Jurkat, Clone E6-1 (cell line): ENCODE measurements around the gene ATP8B1.
A peak's percentile ranks its signal among the peaks of the same experiment; 100 is the strongest.
"Not testable (repeated sequence)": the region's sequence is repeated elsewhere in the genome, so short reads cannot be mapped to it uniquely, and the experiment has no call there.

Experiments used
- DNase-seq: peaks from one replicate; pipeline ENCODE4 v3.0.0-alpha.2; 2011; ENCODE audit warnings: low read depth, low spot score
- H3K4me3 ChIP-seq: 2 replicates; pipeline ENCODE4 v1.5.1; 2011; ENCODE audit warnings: mild to moderate bottlenecking, low read length, control low read depth, moderate library complexity

Gene ATP8B1

DNA sequence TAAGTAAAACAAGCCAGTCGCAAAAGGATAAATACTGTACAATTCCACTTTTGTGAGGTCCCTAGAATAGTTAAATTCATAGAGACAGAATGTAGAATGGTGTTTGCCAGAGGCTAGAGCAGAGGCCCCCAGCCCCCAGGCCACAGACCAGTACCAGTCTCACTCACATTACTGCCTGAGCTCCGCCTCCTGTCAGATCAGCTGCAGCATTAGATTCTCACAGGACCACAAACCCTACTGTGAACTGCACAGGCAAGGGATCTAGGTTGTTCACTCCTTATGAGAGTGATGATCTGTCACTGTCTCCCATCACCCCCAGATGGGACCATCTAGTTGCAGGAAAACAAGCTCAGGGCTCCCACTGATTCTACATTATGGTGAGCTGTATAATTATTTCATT lies 17.5 kb upstream of the ATP8B1 start:
- not testable (repeated sequence) for H3K4me3 ChIP-seq, DNase-seq

DNA sequence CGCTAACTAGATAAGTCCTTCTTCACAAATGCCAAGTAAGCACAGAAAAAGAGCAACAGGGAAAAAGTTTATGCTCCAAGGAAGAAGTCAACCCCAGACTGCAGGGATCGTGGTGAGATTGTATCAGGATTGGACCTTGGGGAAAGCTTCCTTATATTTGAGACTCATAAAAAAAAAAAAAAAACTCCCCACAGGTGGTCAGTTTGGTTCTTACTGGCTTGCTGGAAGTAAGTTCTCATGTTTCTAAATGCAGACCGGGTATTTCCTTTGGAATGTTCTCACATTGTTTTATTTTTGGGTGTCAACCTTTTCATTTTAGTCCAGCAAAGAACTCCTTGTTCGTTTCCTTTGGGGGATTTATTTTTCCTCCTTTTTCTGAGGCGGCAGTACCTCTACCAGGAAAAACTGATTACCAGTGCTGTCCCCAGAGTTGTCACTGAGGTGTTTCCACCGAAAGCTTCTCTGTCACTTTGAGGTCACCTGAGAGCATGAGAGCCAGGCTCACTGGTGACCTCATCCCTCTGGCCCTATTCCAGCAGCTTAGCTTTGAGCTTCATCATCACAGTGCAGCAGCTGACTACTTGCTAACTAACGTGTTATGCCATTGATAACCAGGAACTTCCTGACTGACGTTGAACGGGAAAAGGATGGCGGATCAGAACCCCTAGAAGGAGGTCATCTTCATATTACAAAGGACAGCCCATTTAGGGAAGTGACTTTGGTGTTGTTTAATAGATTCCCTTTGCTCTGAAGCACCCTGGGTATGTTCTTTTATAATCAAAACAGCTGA lies 16.8 kb upstream of the ATP8B1 start:
- DNase-seq, result no peak
- no peak overlapping the region for H3K4me3 ChIP-seq

DNA sequence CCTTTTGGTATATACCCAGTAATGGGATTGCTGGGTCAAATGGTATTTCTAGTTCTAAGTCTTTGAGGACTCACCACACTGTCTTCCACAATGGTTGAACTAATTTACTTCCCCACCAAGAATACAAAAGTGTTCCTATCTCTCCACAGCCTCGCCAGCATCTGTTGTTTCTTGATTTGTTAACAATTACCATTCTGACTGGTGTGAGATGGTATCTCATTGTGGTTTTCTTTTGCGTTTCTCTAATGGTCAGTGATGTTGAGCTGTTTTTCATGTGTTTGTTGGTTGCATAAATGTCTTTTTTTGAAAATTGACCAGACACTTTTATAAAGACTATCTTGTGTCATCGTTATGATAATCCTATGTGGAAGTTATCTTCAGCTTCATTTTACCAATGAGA lies 16.0 kb upstream of the ATP8B1 start:
- DNase-seq, result no peak
- H3K4me3 ChIP-seq, result no peak overlapping the region

DNA sequence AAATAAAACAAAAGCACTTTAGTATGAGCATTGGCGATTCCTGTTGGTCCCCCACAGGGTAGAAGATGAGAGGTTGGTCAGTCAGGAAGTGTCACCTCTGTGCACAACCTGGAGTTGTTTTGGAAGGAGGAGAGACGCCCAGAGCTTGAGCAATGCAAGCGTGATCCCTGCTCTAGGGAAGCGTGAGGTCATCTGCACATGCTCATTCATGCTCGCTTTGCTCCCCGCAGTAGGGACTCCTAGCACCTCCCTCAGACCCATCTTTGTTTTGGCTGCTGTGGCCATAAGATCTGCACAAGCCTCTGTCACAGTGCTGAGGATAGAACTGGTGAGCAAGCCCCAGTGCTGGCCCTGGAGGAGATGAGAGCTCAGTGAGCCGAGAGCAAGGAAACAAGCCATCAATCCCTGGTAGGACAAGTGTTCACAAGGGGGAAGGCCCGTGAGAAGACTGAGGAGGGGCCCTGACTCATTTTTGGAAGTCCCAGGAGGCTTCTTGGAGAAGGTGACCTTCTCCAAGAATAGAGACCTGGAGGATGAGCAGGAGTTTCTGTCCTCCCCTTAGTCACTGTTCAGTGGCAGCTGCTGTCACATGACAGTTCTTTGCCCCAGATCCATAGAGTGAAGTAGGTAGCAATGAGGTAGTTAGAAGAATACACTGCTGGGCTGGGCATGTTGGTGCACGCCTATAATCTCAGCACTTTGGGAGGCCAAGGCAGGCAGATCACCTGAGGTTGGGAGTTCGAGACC lies 13.3 kb upstream of the ATP8B1 start:
- DNase-seq, result no peak

DNA sequence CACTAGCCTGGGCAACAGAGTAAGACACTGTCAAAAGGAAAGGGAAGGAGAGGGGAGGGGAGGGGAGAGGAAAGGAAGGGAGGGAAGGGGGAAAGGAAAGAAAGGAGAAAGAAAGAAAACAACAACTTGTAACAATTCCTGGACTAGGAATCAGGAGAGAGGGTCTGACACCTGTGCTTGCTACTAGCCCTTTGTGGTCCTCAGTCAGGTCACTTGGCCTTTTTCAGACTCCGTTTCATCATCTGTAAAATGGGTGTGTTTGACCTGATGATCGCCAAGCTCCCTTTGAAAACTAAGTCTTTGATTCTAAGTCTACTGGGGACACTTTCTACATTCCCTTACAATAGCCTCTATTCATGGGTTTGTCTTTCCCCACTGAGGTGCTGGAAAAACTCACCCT lies 11.4 kb upstream of the ATP8B1 start:
- no peak for DNase-seq
- H3K4me3 ChIP-seq, result no peak overlapping the region

More for the DNA sequence above, 13.3 kb upstream of the ATP8B1 start:
- no peak overlapping the region for H3K4me3 ChIP-seq

DNA sequence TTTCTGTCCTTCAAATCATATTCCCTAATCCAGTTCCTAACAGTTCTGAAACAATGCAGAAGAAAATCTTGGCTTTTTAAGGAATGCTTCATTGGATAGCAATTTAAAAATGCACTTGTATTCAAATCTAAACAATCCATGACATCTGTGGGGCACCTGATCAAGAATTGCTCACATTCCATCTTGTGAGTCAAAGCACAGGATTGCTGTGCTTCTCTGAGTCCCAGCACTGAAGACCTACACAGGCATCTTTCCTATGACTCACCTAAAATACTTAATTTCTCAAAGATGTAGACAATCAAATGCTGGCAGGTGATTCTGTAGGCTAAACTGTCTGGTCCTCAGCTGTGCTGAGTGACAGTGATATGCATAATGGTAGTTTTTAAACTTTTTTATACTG lies 10.1 kb upstream of the ATP8B1 start:
- no peak for DNase-seq
- no peak overlapping the region for H3K4me3 ChIP-seq

DNA sequence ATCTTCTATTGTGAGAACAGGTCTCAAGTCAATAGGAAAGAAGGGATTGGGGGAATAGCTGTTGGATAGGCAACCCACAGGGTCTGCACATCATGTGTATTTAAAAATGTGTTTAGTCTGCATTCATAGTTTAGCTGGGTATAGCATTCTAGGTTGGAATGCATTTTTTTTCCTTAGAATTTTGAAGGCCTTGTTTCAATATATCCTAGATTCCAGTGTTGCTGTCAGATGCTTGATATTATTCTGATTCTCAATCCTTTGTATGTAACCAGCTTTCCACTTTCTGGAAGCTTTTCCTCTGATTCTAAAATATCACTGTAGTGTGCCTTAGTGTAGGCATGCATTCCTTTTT lies 9.0 kb upstream of the ATP8B1 start:
- no peak overlapping the region for H3K4me3 ChIP-seq
- DNase-seq, result no peak

DNA sequence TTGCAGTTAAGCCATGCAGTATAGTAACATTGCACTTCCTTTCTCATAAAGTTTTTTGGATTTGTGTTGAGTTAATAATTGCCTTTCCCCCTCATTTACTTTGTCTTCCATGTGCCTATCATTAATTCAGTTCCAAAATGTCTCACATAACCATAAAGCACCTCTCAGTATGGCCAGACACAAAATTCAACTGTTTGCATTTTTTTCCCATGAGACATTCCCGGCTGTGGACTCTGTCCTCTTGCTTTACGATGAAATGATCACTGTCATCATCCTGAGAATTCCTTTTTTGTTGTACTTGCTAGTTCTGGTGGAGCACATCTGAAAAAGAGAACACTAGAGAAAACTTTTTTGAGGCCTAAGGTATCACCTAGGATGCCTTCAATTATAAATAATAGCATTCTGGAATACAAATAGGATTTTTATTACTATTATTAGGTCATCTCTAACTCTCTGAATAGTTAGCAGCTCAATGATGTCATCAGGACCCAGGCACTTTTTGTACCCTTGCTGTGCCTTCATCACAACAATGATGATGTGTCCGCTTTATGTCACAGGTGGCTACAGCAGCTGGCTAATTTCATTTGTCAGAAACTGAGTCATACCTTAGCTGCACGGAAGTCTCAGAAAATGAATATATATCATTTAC lies 8.5 kb upstream of the ATP8B1 start:
- no peak overlapping the region for H3K4me3 ChIP-seq
- DNase-seq, result no peak

DNA sequence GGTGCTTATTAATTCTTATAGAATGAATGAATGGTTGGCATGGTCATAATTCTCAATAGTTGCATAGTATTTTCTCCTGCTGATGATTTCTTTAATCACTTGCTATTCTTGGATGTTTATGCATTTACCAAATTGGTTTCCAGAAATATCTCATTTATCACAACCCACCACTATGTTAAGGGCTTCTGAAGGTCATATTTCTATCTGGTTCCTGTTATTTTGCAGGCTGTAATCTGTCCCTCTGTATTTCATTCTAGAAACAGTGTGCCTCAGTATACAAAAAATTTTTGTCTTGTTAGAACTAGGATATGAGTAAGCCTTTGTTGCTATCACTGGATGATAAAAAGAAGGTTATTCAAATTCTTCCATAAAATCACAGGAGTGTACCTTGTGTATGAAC lies 6.1 kb upstream of the ATP8B1 start:
- H3K4me3 ChIP-seq, result no peak overlapping the region
- DNase-seq, result no peak

DNA sequence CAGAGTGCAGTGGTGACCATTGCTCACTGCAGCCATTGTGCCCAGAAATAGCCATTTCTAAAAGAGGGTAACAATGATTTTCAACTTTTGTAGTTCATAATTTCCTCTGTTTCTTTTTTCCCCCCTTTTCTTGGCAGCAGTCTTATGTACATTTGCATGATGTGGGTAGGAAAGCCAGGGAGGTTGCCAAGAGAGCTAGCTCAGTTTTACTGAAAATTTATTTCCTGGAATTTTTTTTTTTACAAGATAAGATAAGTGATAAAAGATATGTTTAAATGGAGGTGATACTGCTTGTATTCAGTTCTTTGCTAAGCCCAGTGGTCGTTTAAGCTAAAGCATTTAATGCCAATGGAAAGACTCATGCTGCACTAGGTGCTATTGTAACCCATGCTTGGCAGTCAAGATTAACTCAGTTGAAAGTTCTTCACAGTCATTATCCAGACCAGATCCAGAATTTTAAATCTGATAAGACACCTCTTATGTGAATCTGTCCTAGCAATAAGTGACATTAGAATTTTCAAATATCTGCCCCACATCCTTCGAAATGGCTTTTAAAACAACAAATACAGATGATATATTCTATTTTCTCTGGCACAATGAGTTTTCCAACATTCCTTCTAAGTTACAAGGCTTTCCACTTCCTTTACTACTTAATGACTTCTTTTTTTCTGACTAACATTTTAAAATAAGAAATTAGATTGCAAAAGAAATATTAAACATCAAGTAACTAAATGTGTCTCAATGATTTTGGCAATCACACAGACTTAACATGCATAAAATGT lies 4.4 kb upstream of the ATP8B1 start:
- no peak overlapping the region for H3K4me3 ChIP-seq
- DNase-seq, result no peak

DNA sequence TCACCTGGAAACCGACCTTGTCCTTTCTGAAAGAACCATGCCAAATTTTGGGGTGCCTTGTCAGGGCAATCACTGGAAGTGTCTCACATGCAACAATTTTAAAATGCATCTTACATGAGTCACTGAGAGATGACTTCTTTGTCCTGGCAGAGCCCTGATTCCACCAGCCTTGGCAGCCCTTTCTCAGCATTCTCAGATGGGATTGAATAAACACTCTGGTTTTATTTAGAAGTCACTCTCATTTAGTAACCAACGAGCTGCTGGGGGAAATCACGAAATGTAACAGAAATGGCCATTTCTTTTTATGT lies 3.8 kb upstream of the ATP8B1 start:
- no peak for DNase-seq
- H3K4me3 ChIP-seq, result no peak overlapping the region

DNA sequence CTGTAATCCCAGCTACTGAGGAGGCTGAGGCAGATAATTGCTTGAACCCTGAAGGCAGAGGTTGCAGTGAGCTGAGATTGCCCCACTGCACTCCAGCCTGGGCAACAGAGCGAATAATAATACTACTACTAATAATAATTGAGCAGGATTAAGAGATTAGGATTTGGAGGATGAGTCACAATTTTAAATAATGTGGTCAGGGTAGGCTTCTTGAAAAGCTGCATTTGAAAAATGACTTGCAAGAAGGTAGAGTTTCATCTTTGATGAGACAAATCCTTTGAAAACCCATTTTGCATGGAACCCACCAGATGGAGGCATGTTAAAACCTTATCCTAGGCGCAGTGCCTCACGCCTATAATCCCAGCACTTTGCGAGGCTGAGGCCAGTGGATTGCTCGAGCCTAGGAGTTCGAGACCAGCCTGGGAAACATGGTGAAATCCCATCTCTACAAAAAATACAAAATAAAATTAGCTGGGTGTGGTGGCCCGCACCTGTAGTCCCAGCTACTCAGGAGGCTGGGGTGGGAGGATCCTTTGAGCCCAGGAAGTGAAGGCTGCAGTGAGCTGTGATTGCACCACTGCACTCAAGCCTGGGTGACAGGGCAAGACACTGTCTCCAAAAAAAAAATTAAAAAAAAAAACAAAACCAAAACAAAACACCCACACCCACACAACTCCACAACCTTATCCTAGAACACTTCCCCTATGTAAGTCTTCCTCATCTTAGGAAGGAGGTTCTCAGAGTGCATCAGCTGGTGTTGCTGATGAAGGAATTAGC lies 3.3 kb upstream of the ATP8B1 start:
- no peak for DNase-seq
- no peak overlapping the region for H3K4me3 ChIP-seq

DNA sequence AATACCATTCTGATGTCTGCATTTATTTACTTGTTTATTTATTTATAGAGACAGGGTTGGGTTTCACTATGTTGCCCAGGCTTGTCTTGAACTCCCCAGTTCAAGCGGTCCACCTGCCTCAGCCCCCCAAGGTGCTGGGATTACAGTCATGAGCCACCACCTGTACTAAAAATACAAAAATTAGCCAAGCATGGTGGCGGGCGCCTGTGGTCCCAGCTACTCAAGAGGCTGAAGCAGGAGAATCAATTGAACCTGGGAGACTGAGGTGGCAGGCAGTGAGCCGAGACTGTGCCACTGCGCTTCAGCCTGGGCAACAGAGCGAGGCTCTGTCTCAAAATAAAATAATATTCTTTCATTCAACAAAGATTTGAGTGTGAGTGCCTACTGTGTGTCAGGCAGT lies 2.0 kb upstream of the ATP8B1 start:
- no peak overlapping the region for H3K4me3 ChIP-seq
- no peak for DNase-seq

DNA sequence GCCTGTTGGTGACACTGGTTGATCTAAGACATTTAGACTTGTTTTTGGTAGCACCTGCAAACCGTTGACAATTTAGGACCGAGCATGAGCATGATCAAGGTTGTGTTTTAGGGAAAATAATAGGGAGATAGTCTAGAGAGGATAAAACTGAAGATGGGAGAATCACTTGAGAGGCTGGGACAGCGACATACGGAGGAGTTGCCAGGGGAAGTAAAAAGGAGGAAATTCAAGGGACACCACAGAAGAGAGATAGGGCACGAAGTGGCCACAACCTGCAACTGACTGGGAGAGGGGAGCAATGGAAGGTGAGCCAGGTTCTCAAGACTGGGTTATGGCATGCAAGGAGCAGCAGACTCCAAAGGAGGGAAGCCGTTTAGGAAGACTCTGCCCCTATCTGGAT lies 1.4 kb upstream of the ATP8B1 start:
- no peak overlapping the region for H3K4me3 ChIP-seq
- DNase-seq, result no peak

DNA sequence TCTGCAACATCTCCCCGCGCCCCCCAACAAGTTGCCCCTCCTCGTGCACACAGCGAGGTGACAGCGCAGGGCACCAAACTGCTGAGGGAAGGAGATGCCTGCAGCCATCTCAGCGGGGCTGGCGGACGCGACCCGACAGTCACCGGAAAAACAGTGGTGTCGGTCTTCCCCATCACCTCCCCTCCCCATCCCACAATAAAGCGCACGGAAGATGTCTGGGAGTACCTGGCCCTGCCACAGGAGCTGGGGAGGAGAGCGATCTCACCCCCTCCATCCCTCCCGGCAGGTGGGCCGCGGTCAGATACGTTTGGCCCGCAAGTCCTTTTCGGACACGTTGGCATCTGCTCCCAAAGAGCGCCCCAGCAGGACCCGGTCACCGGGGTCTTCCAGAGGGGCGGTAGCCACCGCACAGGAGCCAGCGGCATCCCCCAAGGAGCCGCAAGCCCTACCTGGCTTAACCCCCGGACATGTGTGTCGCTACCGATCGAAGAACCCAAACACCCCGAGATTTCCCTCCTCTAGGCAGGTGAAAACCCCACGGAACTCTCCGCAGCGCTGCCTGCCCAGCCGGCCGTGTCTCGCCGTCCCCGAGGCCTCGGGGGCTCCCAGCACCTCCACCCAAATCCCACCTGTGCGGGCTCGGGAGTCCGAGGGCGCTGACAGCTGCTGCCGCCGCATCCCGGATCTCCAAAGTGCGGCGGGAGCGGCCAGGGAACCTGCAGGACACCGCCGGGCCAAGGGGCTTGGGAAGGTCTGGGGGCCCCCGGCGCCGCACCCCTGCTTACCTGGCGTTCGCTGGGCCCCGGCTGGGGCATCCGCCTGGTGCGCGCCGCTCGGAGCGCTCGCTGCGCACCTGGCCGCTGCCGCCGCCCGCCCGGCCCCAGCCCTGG lies 657 bp downstream of the ATP8B1 start:
- H3K4me3 ChIP-seq, result 0 out of 2 replicates have a peak overlapping the region, but pooled peaks have one; percentile 11
- peak; percentile 29 for DNase-seq

DNA sequence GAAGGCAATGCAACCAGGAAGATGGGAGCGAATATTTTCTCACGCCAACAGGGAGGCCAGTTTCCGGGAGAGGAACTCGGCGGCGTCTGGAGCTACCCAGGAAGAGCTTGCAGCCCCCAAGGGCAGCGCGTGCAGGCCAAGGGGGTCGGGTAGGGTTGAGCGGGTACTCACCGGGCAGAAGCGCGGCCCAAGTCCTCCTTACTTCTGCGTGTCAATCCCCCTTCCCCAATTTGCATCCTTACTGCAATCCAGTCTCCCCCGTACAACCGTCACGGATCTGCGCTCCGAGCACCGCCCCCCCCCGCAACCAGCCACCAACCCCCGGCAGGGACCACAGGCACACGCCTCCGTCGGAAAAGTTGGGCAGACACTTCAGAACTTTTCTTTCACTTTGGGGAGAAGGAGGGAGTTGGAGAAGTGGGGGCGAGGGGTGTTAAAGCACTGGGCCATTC lies 1.3 kb downstream of the ATP8B1 start:
- no peak for DNase-seq
- 0 out of 2 replicates have a peak overlapping the region, but pooled peaks have one; percentile 11 for H3K4me3 ChIP-seq

DNA sequence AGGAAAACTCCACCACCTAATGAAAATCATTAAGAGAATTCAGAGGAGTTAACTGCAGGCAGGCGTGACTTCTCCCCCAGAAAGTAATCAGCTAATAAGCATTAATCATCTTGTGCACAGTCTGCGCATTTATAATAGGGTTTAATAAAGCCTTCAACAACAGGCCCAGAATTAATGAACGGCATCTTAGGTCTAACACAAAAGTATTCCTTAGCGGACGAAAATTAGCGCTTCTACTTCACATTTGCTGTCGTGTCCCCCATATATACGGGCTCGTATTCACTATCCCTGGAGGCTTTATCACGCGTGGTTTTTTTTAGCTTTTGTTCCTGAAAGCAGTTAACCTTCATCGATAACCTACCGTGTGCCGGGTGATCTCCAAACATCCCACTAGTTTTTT lies 1.8 kb downstream of the ATP8B1 start:
- no peak overlapping the region for H3K4me3 ChIP-seq
- no peak for DNase-seq
